Endothelial cell of umbilical vein (primary cell): ENCODE results near the gene SRPK2.

Experiments
- EZH2 ChIP-seq: IDR thresholded peaks from 2 replicates; pipeline ENCODE4 v1.6.1; 2012; ENCODE audit warnings: borderline replicate concordance, low read depth, mild to moderate bottlenecking, moderate library complexity, low read length, inconsistent platforms; ENCODE audit not compliant: severe bottlenecking
- FOS ChIP-seq: IDR thresholded peaks from 2 replicates; pipeline ENCODE4 v1.6.1; 2011; ENCODE audit warnings: mild to moderate bottlenecking, low read length, moderate library complexity, borderline replicate concordance; ENCODE audit not compliant: insufficient read depth
- POLR2AphosphoS5 ChIP-seq: IDR thresholded peaks from 2 replicates; pipeline ENCODE4 v1.6.1; 2012; ENCODE audit warnings: low read depth, mild to moderate bottlenecking, control low read depth, low read length, moderate library complexity; ENCODE audit not compliant: insufficient read depth

DNA sequence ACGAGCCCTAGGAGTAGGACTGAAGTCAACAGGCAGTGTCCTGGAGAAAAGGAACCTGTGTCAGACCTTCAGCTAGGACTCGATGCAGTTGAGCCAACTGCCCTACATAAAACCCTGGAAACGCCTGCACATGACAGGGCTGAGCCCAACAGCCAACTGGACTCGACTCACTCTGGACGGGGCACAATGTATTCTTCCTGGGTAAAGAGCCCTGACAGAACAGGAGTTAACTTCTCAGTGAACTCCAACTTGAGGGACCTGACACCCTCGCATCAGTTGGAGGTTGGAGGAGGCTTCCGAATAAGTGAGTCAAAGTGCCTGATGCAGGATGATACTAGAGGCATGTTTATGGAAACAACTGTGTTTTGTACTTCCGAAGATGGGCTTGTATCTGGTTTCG is 281.3 kb downstream of the SRPK2 start:
- TF ChIP-seq EZH2 (no peak), POLR2AphosphoS5 (no peak), FOS (no peak)
